GM12801 (cell line): ENCODE results near the gene ADAMTS5.

Source experiments
- CTCF ChIP-seq: IDR thresholded peaks from one replicate; pipeline ENCODE4 v1.5.1; 2011; ENCODE audit warnings: control low read depth; ENCODE audit not compliant: insufficient read length; ENCODE audit errors: extremely low read depth

ADAMTS5 gene

DNA sequence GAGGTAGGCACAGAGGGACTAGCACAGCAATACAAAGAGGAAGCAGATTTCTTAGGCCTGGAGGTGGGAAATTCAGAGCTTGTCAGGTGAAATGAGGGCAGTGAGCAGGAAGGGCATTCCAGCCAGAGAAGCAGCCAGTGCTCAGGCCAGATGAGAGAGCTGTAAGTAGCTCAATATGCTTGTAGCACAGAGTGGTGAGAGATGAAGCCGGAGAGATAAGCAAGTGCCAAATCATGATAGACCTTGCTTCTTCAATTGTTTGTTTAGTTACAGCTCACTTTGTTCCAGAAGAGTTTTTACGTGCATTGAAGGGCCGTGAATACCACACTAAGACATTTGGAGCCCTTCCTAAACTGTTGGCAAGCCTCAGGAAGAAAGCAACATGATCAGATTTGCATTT lies 79.6 kb downstream of the ADAMTS5 start:
- no peak for TF ChIP-seq CTCF

- TF ChIP-seq CTCF = no peak
These were observed 82.5 kb downstream of the ADAMTS5 start for GRCh38 chr21:26884436-26884835.

DNA sequence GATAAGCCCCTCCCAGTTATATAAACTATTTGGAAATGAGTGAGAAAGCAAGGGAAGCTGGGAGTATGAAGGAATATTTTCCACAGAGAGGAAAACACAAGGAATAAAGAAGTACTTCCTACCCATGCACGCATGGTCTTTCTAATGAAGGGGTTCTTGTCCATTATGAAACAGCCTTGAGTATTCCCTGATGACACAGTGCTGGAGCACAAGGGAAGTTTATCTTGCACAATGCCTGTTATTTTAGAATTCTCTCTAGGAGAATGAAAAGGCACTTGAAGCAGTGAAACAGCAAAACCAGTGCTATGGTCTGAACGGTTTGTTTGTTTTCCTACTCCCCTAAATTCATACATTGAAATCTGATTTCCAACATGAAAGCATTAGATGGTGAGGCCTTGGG lies 83.1 kb downstream of the ADAMTS5 start:
- TF ChIP-seq CTCF = no peak

GRCh38 chr21:26881504-26882228 lies 85.2 kb downstream of the ADAMTS5 start:
- no peak for TF ChIP-seq CTCF

GRCh38 chr21:26877018-26877417 lies 89.9 kb downstream of the ADAMTS5 start:
- no peak for TF ChIP-seq CTCF

DNA sequence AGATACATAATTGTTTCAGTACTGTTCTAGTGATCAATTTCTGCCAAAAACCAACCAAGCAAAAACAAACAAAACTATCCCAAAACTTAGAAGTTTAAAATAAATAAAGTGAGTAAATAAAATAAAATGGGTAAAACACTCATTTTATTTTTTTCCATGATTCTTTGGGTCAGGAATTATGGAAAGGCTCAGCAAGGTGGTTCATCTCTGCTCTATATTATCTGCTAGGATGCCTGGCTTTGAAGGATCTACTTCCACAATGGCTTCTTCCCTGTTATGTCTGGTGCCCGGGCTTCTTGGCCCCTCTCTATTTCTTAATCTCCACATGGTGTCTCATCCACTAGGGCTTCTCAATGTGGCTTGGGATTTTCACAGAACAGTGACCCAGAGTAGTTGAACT lies 92.5 kb downstream of the ADAMTS5 start:
- no peak for TF ChIP-seq CTCF
